Endothelial cell of umbilical vein (primary cell): ENCODE results near the gene ST8SIA1.

ENCODE experiments used
- CTCF ChIP-seq, 2 donors: IDR thresholded peaks; 1 replicate in 1 of 2; 2 replicates in 1 of 2; pipeline ENCODE4 v1.5.1; 2011; ENCODE audit warnings: low read length in 2 of 2, mild to moderate bottlenecking in 2 of 2, moderate library complexity in 2 of 2, control low read depth in 1 of 2, inconsistent platforms in 1 of 2, low read depth in 1 of 2; ENCODE audit not compliant: insufficient read depth in 1 of 2; ENCODE audit errors: extremely low read depth in 1 of 2
- EZH2 ChIP-seq: IDR thresholded peaks from 2 replicates; pipeline ENCODE4 v1.6.1; 2012; ENCODE audit warnings: borderline replicate concordance, low read depth, mild to moderate bottlenecking, moderate library complexity, low read length, inconsistent platforms; ENCODE audit not compliant: severe bottlenecking
- FOS ChIP-seq: IDR thresholded peaks from 2 replicates; pipeline ENCODE4 v1.6.1; 2011; ENCODE audit warnings: mild to moderate bottlenecking, low read length, moderate library complexity, borderline replicate concordance; ENCODE audit not compliant: insufficient read depth
- JUN ChIP-seq: IDR thresholded peaks from 2 replicates; pipeline ENCODE4 v1.6.1; 2011; ENCODE audit warnings: borderline replicate concordance, low read depth; ENCODE audit not compliant: insufficient read length, insufficient read depth
- MYC ChIP-seq: IDR thresholded peaks from one replicate; pipeline ENCODE4 v1.6.1; 2011; ENCODE audit warnings: mild to moderate bottlenecking, low read depth, low read length
- POLR2A ChIP-seq: IDR thresholded peaks from 2 replicates; pipeline ENCODE4 v1.6.1; 2012; ENCODE audit warnings: low read depth, mild to moderate bottlenecking, control low read depth, low read length
- POLR2AphosphoS5 ChIP-seq: IDR thresholded peaks from 2 replicates; pipeline ENCODE4 v1.6.1; 2012; ENCODE audit warnings: low read depth, mild to moderate bottlenecking, control low read depth, low read length, moderate library complexity; ENCODE audit not compliant: insufficient read depth

DNA sequence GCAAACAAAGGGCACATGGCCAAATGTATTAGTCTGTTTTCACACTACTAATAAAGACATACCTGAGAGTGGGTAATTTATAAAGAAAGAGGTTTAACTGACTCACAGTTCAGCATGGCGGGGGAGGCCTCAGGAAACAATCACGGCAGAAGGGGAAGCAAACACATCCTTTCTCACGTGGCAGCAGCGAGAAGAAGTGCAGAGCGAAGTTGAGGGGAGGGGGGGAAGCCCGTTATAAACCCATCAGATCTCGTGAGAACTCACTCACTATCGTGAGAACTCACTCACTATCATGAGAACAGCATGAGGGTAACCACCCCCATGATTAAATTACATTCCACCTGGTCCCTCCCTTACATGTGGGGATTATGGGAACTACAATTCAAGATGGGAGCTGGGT lies 66.1 kb downstream of the ST8SIA1 start:
- TF ChIP-seq CTCF (IDR thresholded peaks at IDR 0.05; ENCODE audit: extremely low read depth in 1 of 2, insufficient read depth in 1 of 2, low read depth in 1 of 2, low read length in 2 of 2) = no peak
- TF ChIP-seq EZH2 = no peak
- no peak for TF ChIP-seq JUN
- no peak for TF ChIP-seq POLR2A
- TF ChIP-seq POLR2AphosphoS5 = no peak
- no peak for TF ChIP-seq FOS
- no peak for TF ChIP-seq MYC
